Pancreas (tissue), 10 donors: ENCODE results near the gene PRR12. TPM values are rescaled to one million over a fixed set of nuclear protein-coding genes. Genes with fewer than 3 reads are reported as not detected.

Experiments
- ATAC-seq, 4 donors: fragments of 200-7000 bp; cut with Tn5 transposase; one replicate each; pipeline versions ENCODE4 v1.8.0 to v1.9.1; 2020; ENCODE audit warnings: mild to moderate bottlenecking in 4 of 4, moderate library complexity in 4 of 4
- DNase-seq, 6 donors: peaks; one replicate each; pipeline ENCODE4 v3.0.0-alpha.2; 2020
- FAIRE-seq: peaks from 2 replicates; lab custom pipeline; 2012; peaks lifted over from hg19 to GRCh38; lab: Jason Lieb, UNC
- H3K27ac ChIP-seq, 4 donors: fragments of 200-600 bp; sonication (generic); 1 replicate in 3 of 4; 2 replicates in 1 of 4; pipeline versions ENCODE4 v1.5.0 to v1.8.0; 2020
- H3K27me3 ChIP-seq, 4 donors: fragments of 200-600 bp; one replicate each; pipeline ENCODE4 v1.8.0; 2021
- H3K36me3 ChIP-seq, 3 donors: fragments of 200-600 bp; sonication (generic) in 1 of 3; one replicate each; pipeline versions ENCODE4 v1.5.0 to v1.8.0; 2020 to 2021
- H3K4me1 ChIP-seq, 3 donors: fragments of 200-600 bp; one replicate each; pipeline ENCODE4 v1.8.0; 2021
- H3K4me3 ChIP-seq, 4 donors: fragments of 200-600 bp; sonication (generic) in 2 of 4; one replicate each; pipeline versions ENCODE4 v1.5.0 to v1.8.0; 2020 to 2021
- H3K9me3 ChIP-seq, 4 donors: fragments of 200-600 bp; one replicate each; pipeline ENCODE4 v1.8.0; 2021
- CTCF ChIP-seq, 4 donors: fragments of 200-600 bp; sonication (generic) in 3 of 4; IDR thresholded peaks; one replicate each; pipeline versions ENCODE4 v1.5.0 to v1.8.0; 2021; ENCODE audit warnings: antibody characterized with exemption in 4 of 4
- WGBS, 2 donors: extraction: QIAGEN DNeasy Blood & Tissue Kit; methylation state at CpG; one replicate each; pipeline ENCODE4 v1.1.7; 2013; 5-methylcytosine and 5-hydroxymethylcytosine counted together
- intact Hi-C, 3 donors: fragments of 100-400 bp; cut with DNase I; formaldehyde crosslinking; loops; one replicate each; pipeline versions ENCODE4 v1.11.1 to v1.14.2; 2022
- polyA plus RNA-seq, 2 donors: library from polyadenylated mRNA; stranded (reverse); fragments of 200-250 nt; gene quantifications; one replicate each; pipeline ENCODE4 v1.2.3, GENCODE V29; 2013
- total RNA-seq, 6 donors: library from RNA; stranded (reverse); fragmentation: NEBNext Ultra II Directional in 4 of 6; extraction: Animal tissue kit (Norgen Biotek cat#: 25700) in 4 of 6; gene quantifications; one replicate each; pipeline versions ENCODE4 v1.2.1 to v1.2.4, GENCODE V29; 2021 to 2023
- donor health status: healthy with polysubstance abuse.
- donor health status: DM: no; HTN: no; CAD: no; lungs with moderate emphysema.
- donor health status: DM: no; HTN: no; CAD: no.
- donor health status: control.
- donor health status: control.
- donor health status: Bipolar disorder and iron deficiency.
- donor health status: DM: yes; HTN: yes; CAD: no.
- donor health status: DM: no; HTN: no; CAD: no.
- donor health status: DM: no; HTN: no; CAD: no.
- donor health status: DM: yes; HTN: yes; CAD: no.

Gene PRR12
- total and polyA plus RNA-seq, 8 donors, result 8.3 to 18.9 (median 11.1) TPM

GRCh38 chr19:49641688-49642491 lies 50.9 kb downstream of the PRR12 start, which contains the start of gene SCAF1:
SCAF1 (plus strand) TSS chr19:49642209; CDS start chr19:49645027, 2,818 bp downstream.
- DNase-seq (peak; percentile 98 to 100 (median 99)), ATAC-seq (peak; percentile 76 to 86 (median 80)), FAIRE-seq (peak; percentile 84)
- Histone ChIP-seq H3K27ac (peak within 1 kb of the TSS; percentile 97 to 99 (median 98)), H3K4me1 (peaks cover 5 to 23% (median 8%) of the 10 kb centered on the region in 3 donors), H3K9me3 (no peaks in the 10 kb centered on the region), H3K27me3 (no peaks in the 10 kb centered on the region), H3K36me3 (peaks cover 0 to 7% (median 5%) of the 10 kb centered on the region in 3 donors), H3K4me3 (peak within 1 kb of the TSS; percentile 83 to 99 (median 94))
- WGBS, 2 donors, result 0 to 1% methylated on average over 56 to 87 of the region's 87 CpGs
- TF ChIP-seq CTCF (IDR thresholded peaks at IDR 0.05), result no peak
- intact Hi-C loops, result no loop called here

- FAIRE-seq (no peak), ATAC-seq (no peak), DNase-seq (no peak)
- Histone ChIP-seq H3K4me3 (peak overlapping the region; percentile 83 to 99 (median 94)), H3K27me3 (no peaks in the 10 kb centered on the region), H3K36me3 (peaks cover 0 to 8% (median 7%) of the 10 kb centered on the region in 3 donors), H3K27ac (peak overlapping the region; percentile 58 to 99 (median 83)), H3K9me3 (no peaks in the 10 kb centered on the region), H3K4me1 (peaks cover 5 to 23% (median 8%) of the 10 kb centered on the region in 3 donors)
- TF ChIP-seq CTCF (IDR thresholded peaks at IDR 0.05), result no peak
- intact Hi-C loops, result no loop called here
- 2 to 4% methylated on average over 5 of the region's 5 CpGs for WGBS, 2 donors
These were observed 51.6 kb downstream of the PRR12 start for GRCh38 chr19:49642492-49643035.

DNA sequence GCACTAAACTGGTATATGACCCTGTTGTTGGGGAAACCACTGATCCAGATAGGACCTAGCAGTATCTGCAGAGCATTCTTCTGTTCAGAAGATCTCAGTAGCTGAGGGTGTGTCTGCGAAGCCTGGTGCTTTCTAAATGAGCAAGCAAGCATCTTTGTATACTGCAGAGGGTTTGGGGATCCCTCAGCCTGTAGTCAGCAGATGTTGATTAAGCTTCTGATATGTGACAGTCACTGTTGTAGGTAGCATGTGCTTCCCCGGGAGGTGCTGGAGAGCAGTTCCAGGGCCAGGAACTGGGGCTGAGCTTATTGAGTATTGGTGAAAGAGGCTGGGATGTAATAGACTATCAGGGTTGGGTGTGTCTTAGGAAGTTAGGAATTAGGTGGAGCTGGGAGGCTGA lies 52.5 kb downstream of the PRR12 start:
- WGBS, 2 donors, result 69 to 77% methylated on average over 2 of the region's 2 CpGs

GRCh38 chr19:49645592-49645991 lies 54.6 kb downstream of the PRR12 start:
- H3K27ac ChIP-seq, result no peak overlapping the region
- no peaks in the 10 kb centered on the region for H3K27me3 ChIP-seq
- FAIRE-seq, result no peak
- H3K36me3 ChIP-seq, result peaks cover 0 to 12% (median 8%) of the 10 kb centered on the region in 3 donors
- intact Hi-C loops, result no loop called here
- H3K4me3 ChIP-seq, result no peak overlapping the region
- no peak for ATAC-seq
- TF ChIP-seq CTCF (IDR thresholded peaks at IDR 0.05), result no peak
- peak in 1 of 6 donors; percentile 51 for DNase-seq
- H3K9me3 ChIP-seq, result no peaks in the 10 kb centered on the region
- WGBS, 2 donors, result 89 to 96% methylated on average over 11 of the region's 11 CpGs
- peaks cover 5 to 14% (median 8%) of the 10 kb centered on the region in 3 donors for H3K4me1 ChIP-seq

More for the DNA sequence above, 52.5 kb downstream of the PRR12 start:
- no peaks in the 10 kb centered on the region for H3K9me3 ChIP-seq
- H3K27me3 ChIP-seq, result no peaks in the 10 kb centered on the region
- no peak overlapping the region for H3K27ac ChIP-seq
- no peak for DNase-seq
- no peak for FAIRE-seq
- intact Hi-C loops, result no loop called here
- H3K4me3 ChIP-seq, result no peak overlapping the region
- H3K36me3 ChIP-seq, result peaks cover 0 to 8% (median 7%) of the 10 kb centered on the region in 3 donors
- no peak for ATAC-seq
- no peak for TF ChIP-seq CTCF (IDR thresholded peaks at IDR 0.05)
- peaks cover 5 to 18% (median 8%) of the 10 kb centered on the region in 3 donors for H3K4me1 ChIP-seq
